HCT116 (cell line): ENCODE results near the gene UBL5. TPM values are rescaled to one million over a fixed set of nuclear protein-coding genes. Genes with fewer than 3 reads are reported as not detected.

ENCODE experiments used
- ATAC-seq: fragments of 200-7000 bp; cut with Tn5 transposase; 2 replicates; pipeline ENCODE4 v1.9.1; 2020; ENCODE audit warnings: mild to moderate bottlenecking, moderate library complexity
- BruUV-seq: library from RNA; stranded (reverse); fragments of 400-500 nt; replicated peaks from 2 replicates; lab custom pipeline; 2021; lab: Mats Ljungman, UMichigan
- CTCF ChIA-PET: fragments of 300-600 bp; sonication (Branson Sonifier 250); formaldehyde crosslinking; loops from one replicate; lab custom pipeline; 2021; ENCODE audit warnings: antibody characterized with exemption; lab: Charles Lee
- POLR2A ChIA-PET: fragments of 300-600, 350-600 bp; sonication (Branson Sonifier 250); formaldehyde crosslinking; loops from one replicate; lab custom pipeline; 2021; ENCODE audit warnings: antibody characterized with exemption; lab: Charles Lee
- RAD21 ChIA-PET, 2 experiments: fragments of 300-600 bp; sonication (Branson Sonifier 250); formaldehyde crosslinking; loops; one replicate each; lab custom pipeline; 2023; ENCODE audit warnings: low total read pairs in 2 of 2; ENCODE audit not compliant: uncharacterized antibody in 2 of 2, unreplicated experiment in 2 of 2, low non-redundant PET in 1 of 2; lab: Charles Lee
- DNase-seq: peaks from one replicate; pipeline ENCODE4 v3.0.0-alpha.2; 2010; ENCODE audit warnings: low read depth, low spot score
- H2AFZ ChIP-seq: fragments of 200-600 bp; shearing (Covaris generic), sonication (generic); 2 replicates; pipeline ENCODE4 v1.6.1; 2017; ENCODE audit warnings: low read depth, mixed run types, mixed read lengths, antibody characterized with exemption, low read length; ENCODE audit not compliant: poor library complexity, severe bottlenecking
- H3K27ac ChIP-seq: 2 replicates; pipeline ENCODE4 v1.5.1; 2012; ENCODE audit warnings: low read depth, low read length
- H3K27me3 ChIP-seq: fragments of 200-600 bp; sonication (generic); 2 replicates; pipeline ENCODE4 v1.6.1; 2016; ENCODE audit warnings: mixed run types, low read length, mixed read lengths; ENCODE audit not compliant: insufficient read depth
- H3K36me3 ChIP-seq, 2 experiments: fragments of 200-500 bp in 1 of 2; fragments of 200-600 bp in 1 of 2; sonication (Bioruptor generic) in 1 of 2; sonication (generic) in 1 of 2; 2 replicates each; pipeline versions ENCODE4 v1.5.1 to v1.6.1; 2014 to 2016; ENCODE audit warnings: low read length in 2 of 2, inconsistent platforms in 1 of 2, mixed read lengths in 1 of 2, mixed run types in 1 of 2; ENCODE audit not compliant: insufficient read depth in 2 of 2, control insufficient read depth in 1 of 2
- H3K4me1 ChIP-seq, 2 experiments: fragments of 200-600 bp in 1 of 2; sonication (generic) in 1 of 2; 2 replicates each; pipeline versions ENCODE4 v1.5.1 to v1.6.1; 2012 to 2017; ENCODE audit warnings: low read length in 2 of 2, inconsistent platforms in 1 of 2, mild to moderate bottlenecking in 1 of 2, mixed read lengths in 1 of 2, mixed run types in 1 of 2, moderate library complexity in 1 of 2; ENCODE audit not compliant: insufficient read depth in 2 of 2, control insufficient read depth in 1 of 2
- H3K4me2 ChIP-seq: fragments of 200-600 bp; sonication (generic); 2 replicates; pipeline ENCODE4 v1.6.1; 2017; ENCODE audit warnings: mixed run types, low read length, mixed read lengths
- H3K4me3 ChIP-seq, 2 experiments: fragments of 200-600 bp in 1 of 2; sonication (generic) in 1 of 2; replicated peaks in 1 of 2; 2 replicates each; pipeline ENCODE4 v1.5.1; 2011 to 2016; ENCODE audit warnings: low read length in 2 of 2, control low read depth in 1 of 2, low read depth in 1 of 2, mild to moderate bottlenecking in 1 of 2, mixed read lengths in 1 of 2, mixed run types in 1 of 2
- H3K79me2 ChIP-seq: fragments of 200-600 bp; sonication (generic); 2 replicates; pipeline ENCODE4 v1.6.1; 2017; ENCODE audit warnings: mild to moderate bottlenecking, mixed run types, low read length, moderate library complexity, mixed read lengths; ENCODE audit not compliant: insufficient read depth
- H3K9ac ChIP-seq: fragments of 200-600 bp; sonication (generic); 2 replicates; pipeline ENCODE4 v1.6.1; 2016; ENCODE audit warnings: low read length, mixed read lengths
- H3K9me2 ChIP-seq: fragments of 200-600 bp; sonication (generic), shearing (Covaris generic); 2 replicates; pipeline ENCODE4 v1.6.1; 2017; ENCODE audit warnings: mixed run types, mild to moderate bottlenecking, moderate library complexity; ENCODE audit not compliant: insufficient read depth
- H3K9me3 ChIP-seq, 2 experiments: fragments of 200-500 bp in 1 of 2; fragments of 200-600 bp in 1 of 2; sonication (Bioruptor generic) in 1 of 2; sonication (generic) in 1 of 2; 2 replicates each; pipeline ENCODE4 v1.6.1; 2014 to 2017; ENCODE audit warnings: low read length in 2 of 2, mixed read lengths in 2 of 2, inconsistent platforms in 1 of 2, low read depth in 1 of 2, mild to moderate bottlenecking in 1 of 2, mixed run types in 1 of 2, moderate library complexity in 1 of 2; ENCODE audit not compliant: control insufficient read depth in 1 of 2, insufficient read depth in 1 of 2
- H4K20me1 ChIP-seq: fragments of 200-600 bp; sonication (generic), shearing (Covaris generic); 2 replicates; pipeline ENCODE4 v1.6.1; 2017; ENCODE audit warnings: mixed run types, mild to moderate bottlenecking, moderate library complexity; ENCODE audit not compliant: insufficient read depth
- CBX3 ChIP-seq: IDR thresholded peaks from 2 replicates; pipeline ENCODE4 v1.6.1; 2012; ENCODE audit warnings: low read depth
- CEBPB ChIP-seq: IDR thresholded peaks from 2 replicates; pipeline ENCODE4 v1.6.1; 2012; ENCODE audit warnings: low read depth
- EGR1 ChIP-seq: IDR thresholded peaks from 2 replicates; pipeline ENCODE4 v1.6.1; 2012; ENCODE audit warnings: low read depth
- ELF1 ChIP-seq: IDR thresholded peaks from 2 replicates; pipeline ENCODE4 v1.6.1; 2012; ENCODE audit warnings: low read depth, borderline replicate concordance
- EZH2phosphoT487 ChIP-seq: fragments of 200-600 bp; IDR thresholded peaks from 2 replicates; pipeline ENCODE4 v1.6.1; 2018; ENCODE audit warnings: antibody characterized with exemption, borderline replicate concordance
- FOSL1 ChIP-seq: IDR thresholded peaks from 2 replicates; pipeline ENCODE4 v1.6.1; 2012; ENCODE audit warnings: low read depth
- POLR2A ChIP-seq: IDR thresholded peaks from 2 replicates; pipeline ENCODE4 v1.7.0; 2011; ENCODE audit warnings: borderline replicate concordance; ENCODE audit not compliant: insufficient read depth, insufficient read length; ENCODE audit errors: extremely low read depth
- POLR2AphosphoS5 ChIP-seq: IDR thresholded peaks from 2 replicates; pipeline ENCODE4 v1.6.1; 2011; ENCODE audit warnings: mild to moderate bottlenecking, low read depth, low read length, moderate library complexity
- RAD21 ChIP-seq: IDR thresholded peaks from 2 replicates; pipeline ENCODE4 v1.6.1; 2012; ENCODE audit warnings: low read depth, mild to moderate bottlenecking
- SP1 ChIP-seq: IDR thresholded peaks from 2 replicates; pipeline ENCODE4 v1.6.1; 2012; ENCODE audit warnings: low read depth
- SRF ChIP-seq: IDR thresholded peaks from 2 replicates; pipeline ENCODE4 v1.6.1; 2012; ENCODE audit warnings: low read depth
- TCF7L2 ChIP-seq: IDR thresholded peaks from 2 replicates; pipeline ENCODE4 v1.7.0; 2011; ENCODE audit warnings: borderline replicate concordance, inconsistent platforms; ENCODE audit not compliant: insufficient read depth, insufficient read length; ENCODE audit errors: extremely low read depth
- ZFX ChIP-seq: fragments of 450-650 bp; IDR thresholded peaks from 2 replicates; pipeline ENCODE4 v1.6.1; 2017
- ZNF274 ChIP-seq: fragments of 200-500 bp; sonication (Bioruptor generic); IDR thresholded peaks from 2 replicates; pipeline ENCODE4 v1.6.1; 2014; ENCODE audit warnings: mild to moderate bottlenecking, low read depth, low read length, inconsistent platforms
- intact Hi-C: fragments of 100-400 bp; cut with micrococcal nuclease; formaldehyde crosslinking; loops from 2 replicates; pipeline ENCODE4 v1.10.0; 2022
- total RNA-seq: library from RNA; stranded (reverse); gene quantifications from one replicate; pipeline ENCODE4 v1.2.1, GENCODE V29; 2021; ENCODE audit not compliant: unreplicated experiment
- TF ChIP-seq, protein P1 (sequence below): IDR thresholded peaks from 2 replicates; pipeline ENCODE4 v1.6.1; 2012
- TF ChIP-seq, protein P2 (sequence below): IDR thresholded peaks from 2 replicates; pipeline ENCODE4 v1.6.1; 2012
- TF ChIP-seq, protein P3 (sequence below): IDR thresholded peaks from 2 replicates; pipeline ENCODE4 v1.6.1; 2012; ENCODE audit warnings: low read depth
- TF ChIP-seq, protein P4 (sequence below), 3 experiments: fragments of 200-600 bp in 1 of 3; sonication (generic) in 1 of 3; IDR thresholded peaks in 2 of 3; conservative IDR thresholded peaks in 1 of 3; 2 replicates each; pipeline ENCODE4 v1.5.1; 2012 to 2017; ENCODE audit warnings: low read depth in 2 of 3, low read length in 2 of 3, antibody characterized with exemption in 1 of 3, borderline replicate concordance in 1 of 3, control low read depth in 1 of 3, mild to moderate bottlenecking in 1 of 3, mixed read lengths in 1 of 3, mixed run types in 1 of 3, moderate library complexity in 1 of 3; ENCODE audit not compliant: insufficient read depth in 1 of 3

The UBL5 gene
- total RNA-seq, 1 experiment from 2014 or later = 335 TPM

DNA sequence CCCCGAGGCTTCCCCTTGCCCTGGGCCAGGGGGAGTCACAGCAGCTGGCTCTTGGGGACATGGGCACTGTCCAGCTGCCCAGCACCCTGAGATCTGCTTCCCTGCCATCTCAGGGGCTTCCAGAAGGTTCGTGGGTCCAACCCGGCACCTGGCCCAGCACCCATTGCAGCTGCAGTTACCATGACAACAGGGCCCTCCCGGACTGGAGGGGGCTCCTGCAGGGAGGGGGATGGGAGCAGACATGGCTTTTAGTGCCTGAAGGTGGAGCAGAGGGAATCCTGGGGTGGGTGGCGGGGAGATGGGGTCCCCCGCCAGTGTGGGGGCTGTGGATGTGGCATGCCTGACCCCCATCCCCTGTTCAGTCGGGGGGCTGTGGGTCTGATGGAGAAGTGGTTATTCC, 22.1 kb downstream of the UBL5 start:
- intact Hi-C loops = loop anchor here (2.0 to 5.0 kb wide), 4 partner anchors 65 to 712 kb away; no protein-coding TSS in a partner anchor
- Histone ChIP-seq H3K9ac (no peak overlapping the region), H3K4me2 (no peak overlapping the region), H3K79me2 (peaks cover 8% of the 10 kb centered on the region; the same call in 1 of the 2 replicates), H3K36me3 (peaks cover 0 to 1% of the 10 kb centered on the region in 2 experiments; a peak in 1 of 4 replicates), H2AFZ (no peak overlapping the region), H3K4me3 (no peak overlapping the region), H4K20me1 (no peaks in the 10 kb centered on the region), H3K27ac (no peak overlapping the region), H3K27me3 (no peaks in the 10 kb centered on the region), H3K9me2 (no peaks in the 10 kb centered on the region), H3K9me3 (no peaks in the 10 kb centered on the region), H3K4me1 (peaks cover 0 to 22% of the 10 kb centered on the region in 2 experiments; a peak in 2 of 4 replicates)
- BruUV-seq = no TSS peak
- CTCF ChIA-PET = no interaction called here
- TF ChIP-seq RAD21 (no peak), CBX3 (no peak), POLR2AphosphoS5 (no peak), SRF (no peak), ZFX (no peak), CEBPB (no peak), ZNF274 (no peak), FOSL1 (no peak), EGR1 (no peak), POLR2A (no peak), TCF7L2 (no peak), EZH2phosphoT487 (no peak), SP1 (no peak), ELF1 (no peak)
- TF ChIP-seq, protein P1, sequence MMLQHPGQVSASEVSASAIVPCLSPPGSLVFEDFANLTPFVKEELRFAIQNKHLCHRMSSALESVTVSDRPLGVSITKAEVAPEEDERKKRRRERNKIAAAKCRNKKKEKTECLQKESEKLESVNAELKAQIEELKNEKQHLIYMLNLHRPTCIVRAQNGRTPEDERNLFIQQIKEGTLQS = no peak
- TF ChIP-seq, protein P2, sequence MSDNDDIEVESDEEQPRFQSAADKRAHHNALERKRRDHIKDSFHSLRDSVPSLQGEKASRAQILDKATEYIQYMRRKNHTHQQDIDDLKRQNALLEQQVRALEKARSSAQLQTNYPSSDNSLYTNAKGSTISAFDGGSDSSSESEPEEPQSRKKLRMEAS = no peak
- TF ChIP-seq, protein P3, sequence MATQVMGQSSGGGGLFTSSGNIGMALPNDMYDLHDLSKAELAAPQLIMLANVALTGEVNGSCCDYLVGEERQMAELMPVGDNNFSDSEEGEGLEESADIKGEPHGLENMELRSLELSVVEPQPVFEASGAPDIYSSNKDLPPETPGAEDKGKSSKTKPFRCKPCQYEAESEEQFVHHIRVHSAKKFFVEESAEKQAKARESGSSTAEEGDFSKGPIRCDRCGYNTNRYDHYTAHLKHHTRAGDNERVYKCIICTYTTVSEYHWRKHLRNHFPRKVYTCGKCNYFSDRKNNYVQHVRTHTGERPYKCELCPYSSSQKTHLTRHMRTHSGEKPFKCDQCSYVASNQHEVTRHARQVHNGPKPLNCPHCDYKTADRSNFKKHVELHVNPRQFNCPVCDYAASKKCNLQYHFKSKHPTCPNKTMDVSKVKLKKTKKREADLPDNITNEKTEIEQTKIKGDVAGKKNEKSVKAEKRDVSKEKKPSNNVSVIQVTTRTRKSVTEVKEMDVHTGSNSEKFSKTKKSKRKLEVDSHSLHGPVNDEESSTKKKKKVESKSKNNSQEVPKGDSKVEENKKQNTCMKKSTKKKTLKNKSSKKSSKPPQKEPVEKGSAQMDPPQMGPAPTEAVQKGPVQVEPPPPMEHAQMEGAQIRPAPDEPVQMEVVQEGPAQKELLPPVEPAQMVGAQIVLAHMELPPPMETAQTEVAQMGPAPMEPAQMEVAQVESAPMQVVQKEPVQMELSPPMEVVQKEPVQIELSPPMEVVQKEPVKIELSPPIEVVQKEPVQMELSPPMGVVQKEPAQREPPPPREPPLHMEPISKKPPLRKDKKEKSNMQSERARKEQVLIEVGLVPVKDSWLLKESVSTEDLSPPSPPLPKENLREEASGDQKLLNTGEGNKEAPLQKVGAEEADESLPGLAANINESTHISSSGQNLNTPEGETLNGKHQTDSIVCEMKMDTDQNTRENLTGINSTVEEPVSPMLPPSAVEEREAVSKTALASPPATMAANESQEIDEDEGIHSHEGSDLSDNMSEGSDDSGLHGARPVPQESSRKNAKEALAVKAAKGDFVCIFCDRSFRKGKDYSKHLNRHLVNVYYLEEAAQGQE = no peak
- TF ChIP-seq, protein P4, sequence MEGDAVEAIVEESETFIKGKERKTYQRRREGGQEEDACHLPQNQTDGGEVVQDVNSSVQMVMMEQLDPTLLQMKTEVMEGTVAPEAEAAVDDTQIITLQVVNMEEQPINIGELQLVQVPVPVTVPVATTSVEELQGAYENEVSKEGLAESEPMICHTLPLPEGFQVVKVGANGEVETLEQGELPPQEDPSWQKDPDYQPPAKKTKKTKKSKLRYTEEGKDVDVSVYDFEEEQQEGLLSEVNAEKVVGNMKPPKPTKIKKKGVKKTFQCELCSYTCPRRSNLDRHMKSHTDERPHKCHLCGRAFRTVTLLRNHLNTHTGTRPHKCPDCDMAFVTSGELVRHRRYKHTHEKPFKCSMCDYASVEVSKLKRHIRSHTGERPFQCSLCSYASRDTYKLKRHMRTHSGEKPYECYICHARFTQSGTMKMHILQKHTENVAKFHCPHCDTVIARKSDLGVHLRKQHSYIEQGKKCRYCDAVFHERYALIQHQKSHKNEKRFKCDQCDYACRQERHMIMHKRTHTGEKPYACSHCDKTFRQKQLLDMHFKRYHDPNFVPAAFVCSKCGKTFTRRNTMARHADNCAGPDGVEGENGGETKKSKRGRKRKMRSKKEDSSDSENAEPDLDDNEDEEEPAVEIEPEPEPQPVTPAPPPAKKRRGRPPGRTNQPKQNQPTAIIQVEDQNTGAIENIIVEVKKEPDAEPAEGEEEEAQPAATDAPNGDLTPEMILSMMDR (IDR thresholded peaks at IDR 0.05 in 2 of 3, conservative IDR thresholded peaks at IDR 0.05 in 1 of 3; ENCODE audit: borderline replicate concordance in 1 of 3, insufficient read depth in 1 of 3, low read depth in 2 of 3, low read length in 2 of 3) = no peak
- DNase-seq = no peak
- POLR2A ChIA-PET = no interaction called here
- no peak for ATAC-seq
- RAD21 ChIA-PET = no interaction called here
